ENCODE data around the gene RRP15.

- TF ChIP-seq EZH2 (IDR thresholded peaks at IDR 0.05; ENCODE audit: low read length, unreplicated experiment) (no peak), CTCF (conservative IDR thresholded peaks at IDR 0.05; ENCODE audit: low read depth, low read length) (no peak), EZH2phosphoT487 (IDR thresholded peaks at IDR 0.05; ENCODE audit: borderline replicate concordance, low read length) (no peak)
Measured at GRCh38 chr1:218294546-218294945, 9.5 kb downstream of the RRP15 start.

Measured in PC-3 (cell line).